H1 (cell line): ENCODE data around the gene JPT2. TPM values are rescaled to one million over a fixed set of nuclear protein-coding genes. Genes with fewer than 3 reads are reported as not detected.

ENCODE experiments used
- CTCF ChIA-PET: fragments of 300-600 bp; sonication (Branson Sonifier 250); formaldehyde crosslinking; loops from one replicate; lab custom pipeline; 2021; ENCODE audit not compliant: partially characterized antibody; lab: Charles Lee
- POLR2A ChIA-PET: fragments of 300-600 bp; sonication (Branson Sonifier 250); formaldehyde crosslinking; loops from one replicate; lab custom pipeline; 2021; ENCODE audit warnings: inconsistent platforms; ENCODE audit not compliant: partially characterized antibody; lab: Charles Lee
- DNase-seq, 2 experiments: peaks; one replicate each; pipeline versions ENCODE4 v3.0.0 to v3.0.0-alpha.2; 2010 to 2022; ENCODE audit warnings: low spot score in 2 of 2, low read depth in 1 of 2, mixed read lengths in 1 of 2
- FAIRE-seq: peaks from 2 replicates; lab custom pipeline; 2011; peaks lifted over from hg19 to GRCh38; lab: Jason Lieb, UNC
- H2AFZ ChIP-seq: 2 replicates; pipeline ENCODE4 v1.8.1; 2012; ENCODE audit warnings: low read length, inconsistent platforms
- H2AK5ac ChIP-seq: 2 replicates; pipeline ENCODE4 v1.6.1; 2013; ENCODE audit warnings: low read depth, low read length
- H2BK120ac ChIP-seq: replicated peaks from 2 replicates; pipeline ENCODE3; 2013; ENCODE audit warnings: low read depth, low read length, inconsistent platforms
- H2BK12ac ChIP-seq: 2 replicates; pipeline ENCODE4 v1.6.1; 2013; ENCODE audit warnings: low read depth, low read length
- H2BK15ac ChIP-seq: 2 replicates; pipeline ENCODE4 v1.6.1; 2013; ENCODE audit warnings: low read length
- H2BK20ac ChIP-seq: 2 replicates; pipeline ENCODE4 v1.6.1; 2013; ENCODE audit warnings: low read length
- H2BK5ac ChIP-seq: 2 replicates; pipeline ENCODE4 v1.6.1; 2013; ENCODE audit warnings: low read depth, low read length
- H3K14ac ChIP-seq: 2 replicates; pipeline ENCODE4 v1.6.1; 2013; ENCODE audit warnings: inconsistent platforms; ENCODE audit not compliant: insufficient read length
- H3K18ac ChIP-seq: 2 replicates; pipeline ENCODE4 v1.6.1; 2013; ENCODE audit warnings: low read length; ENCODE audit errors: extremely low read depth
- H3K23ac ChIP-seq: 2 replicates; pipeline ENCODE4 v1.6.1; 2013; ENCODE audit warnings: inconsistent platforms; ENCODE audit not compliant: insufficient read length
- H3K23me2 ChIP-seq: 2 replicates; pipeline ENCODE4 v1.6.1; 2013; ENCODE audit warnings: low read depth, low read length
- H3K27ac ChIP-seq: 2 replicates; pipeline ENCODE4 v1.6.1; 2011; ENCODE audit warnings: low read depth, low read length, inconsistent platforms
- H3K27me3 ChIP-seq, 4 experiments: replicated peaks in 1 of 4; 1 replicate in 1 of 4; 2 replicates in 3 of 4; pipeline versions ENCODE4 v1.6.1 to v1.8.1; 2011 to 2013; ENCODE audit warnings: low read length in 3 of 4, mild to moderate bottlenecking in 3 of 4, inconsistent platforms in 2 of 4, mixed read lengths in 2 of 4, moderate library complexity in 1 of 4; ENCODE audit not compliant: control insufficient read depth in 3 of 4, insufficient read depth in 3 of 4; ENCODE audit errors: extremely low read depth in 1 of 4
- H3K36me3 ChIP-seq, 4 experiments: 2 replicates each; pipeline versions ENCODE4 v1.6.1 to v1.8.1; 2011 to 2013; ENCODE audit warnings: mild to moderate bottlenecking in 4 of 4, low read length in 3 of 4, moderate library complexity in 2 of 4, control low read depth in 1 of 4, inconsistent platforms in 1 of 4; ENCODE audit not compliant: insufficient read depth in 4 of 4, control insufficient read depth in 2 of 4
- H3K4ac ChIP-seq: replicated peaks from 2 replicates; pipeline ENCODE3; 2013; ENCODE audit warnings: low read length, low read depth, mixed read lengths, inconsistent platforms; ENCODE audit not compliant: insufficient read length
- H3K4me1 ChIP-seq, 4 experiments: replicated peaks in 1 of 4; 1 replicate in 1 of 4; 2 replicates in 3 of 4; pipeline versions ENCODE4 v1.6.1 to v1.8.1; 2011 to 2013; ENCODE audit warnings: low read length in 3 of 4, inconsistent platforms in 2 of 4, mixed read lengths in 1 of 4; ENCODE audit not compliant: insufficient read depth in 4 of 4, control insufficient read depth in 3 of 4
- H3K4me2 ChIP-seq, 2 experiments: 2 replicates each; pipeline versions ENCODE4 v1.6.1 to v1.8.1; 2011 to 2013; ENCODE audit warnings: low read depth in 2 of 2, low read length in 2 of 2, control low read depth in 1 of 2, inconsistent platforms in 1 of 2, mild to moderate bottlenecking in 1 of 2; ENCODE audit not compliant: insufficient read depth in 1 of 2
- H3K4me3 ChIP-seq, 4 experiments: fragments of 200-600, 300-600 bp in 1 of 4; sonication (generic), shearing (Covaris generic), sonication (Bioruptor Twin) in 1 of 4; 2 replicates each; pipeline versions ENCODE4 v1.5.1 to v1.8.1; 2011 to 2016; ENCODE audit warnings: low read length in 4 of 4, low read depth in 3 of 4, control low read depth in 2 of 4, inconsistent platforms in 2 of 4, mild to moderate bottlenecking in 2 of 4, mixed read lengths in 1 of 4, moderate library complexity in 1 of 4; ENCODE audit not compliant: insufficient read depth in 2 of 4; ENCODE audit errors: extremely low read depth in 1 of 4
- H3K56ac ChIP-seq: replicated peaks from 2 replicates; pipeline ENCODE3; 2013; ENCODE audit warnings: low read depth, mild to moderate bottlenecking, mixed read lengths, low read length, inconsistent platforms; ENCODE audit not compliant: insufficient read length
- H3K79me1 ChIP-seq: 2 replicates; pipeline ENCODE4 v1.6.1; 2013; ENCODE audit warnings: low read depth, low read length, control low read depth
- H3K79me2 ChIP-seq, 2 experiments: 2 replicates each; pipeline versions ENCODE4 v1.6.1 to v1.8.1; 2012 to 2013; ENCODE audit warnings: low read length in 2 of 2, mild to moderate bottlenecking in 2 of 2, inconsistent platforms in 1 of 2; ENCODE audit not compliant: insufficient read depth in 2 of 2, control insufficient read depth in 1 of 2
- H3K9ac ChIP-seq, 4 experiments: replicated peaks in 1 of 4; 1 replicate in 1 of 4; 2 replicates in 3 of 4; pipeline versions ENCODE4 v1.6.1 to v1.8.1; 2011 to 2013; ENCODE audit warnings: low read depth in 3 of 4, low read length in 3 of 4, control low read depth in 2 of 4, mild to moderate bottlenecking in 2 of 4, moderate library complexity in 2 of 4, inconsistent platforms in 1 of 4; ENCODE audit errors: extremely low read depth in 1 of 4
- H3K9me3 ChIP-seq, 2 experiments: 2 replicates each; pipeline versions ENCODE4 v1.6.1 to v1.8.1; 2012 to 2013; ENCODE audit warnings: mild to moderate bottlenecking in 2 of 2, moderate library complexity in 2 of 2, control low read depth in 1 of 2, inconsistent platforms in 1 of 2, low read depth in 1 of 2, low read length in 1 of 2, mixed read lengths in 1 of 2; ENCODE audit not compliant: insufficient read depth in 2 of 2
- H4K20me1 ChIP-seq, 2 experiments: replicated peaks in 1 of 2; 2 replicates each; pipeline versions ENCODE3 to v1.8.1; 2011 to 2013; ENCODE audit warnings: inconsistent platforms in 2 of 2, low read length in 2 of 2, mild to moderate bottlenecking in 1 of 2; ENCODE audit not compliant: insufficient read depth in 2 of 2, control insufficient read depth in 1 of 2
- H4K5ac ChIP-seq: 2 replicates; pipeline ENCODE4 v1.6.1; 2013; ENCODE audit warnings: low read length, low read depth, mixed read lengths, inconsistent platforms; ENCODE audit not compliant: insufficient read length
- H4K8ac ChIP-seq: 2 replicates; pipeline ENCODE4 v1.8.0; 2013; ENCODE audit warnings: mild to moderate bottlenecking, moderate library complexity, low read length, inconsistent platforms; ENCODE audit not compliant: insufficient read depth; ENCODE audit errors: extremely low read depth
- H4K91ac ChIP-seq: replicated peaks from 2 replicates; pipeline ENCODE3; 2013; ENCODE audit warnings: low read length, mixed read lengths, inconsistent platforms; ENCODE audit not compliant: insufficient read length
- CHD2 ChIP-seq: IDR thresholded peaks from 2 replicates; pipeline ENCODE4 v1.6.1; 2012; ENCODE audit warnings: low read length, improper control_type of control experiment
- MAFK ChIP-seq: IDR thresholded peaks from 2 replicates; pipeline ENCODE4 v1.6.1; 2012; ENCODE audit warnings: low read depth, mild to moderate bottlenecking, improper control_type of control experiment, low read length
- RBBP5 ChIP-seq: IDR thresholded peaks from 2 replicates; pipeline ENCODE4 v1.7.1; 2012; ENCODE audit warnings: low read depth, mild to moderate bottlenecking, inconsistent platforms, low read length, moderate library complexity, borderline replicate concordance
- SP4 ChIP-seq: IDR thresholded peaks from 2 replicates; pipeline ENCODE4 v1.6.1; 2012; ENCODE audit warnings: low read length, inconsistent platforms
- YY1 ChIP-seq: IDR thresholded peaks from 2 replicates; pipeline ENCODE4 v1.6.1; 2011; ENCODE audit warnings: low read depth, mild to moderate bottlenecking, low read length
- whole genome bisulfite sequencing, 2 experiments: shearing (Covaris generic) in 1 of 2; methylation state at CpG; one replicate each; pipeline versions ENCODE4 v1.1.6 to v1.1.7; 2013 to 2015; ENCODE audit warnings: low lambda C conversion rate in 2 of 2, mixed read lengths in 2 of 2, inconsistent platforms in 1 of 2, low coverage in 1 of 2, missing lambda C conversion rate in 1 of 2; ENCODE audit not compliant: insufficient replicate concordance in 2 of 2, insufficient coverage in 1 of 2, insufficient read length in 1 of 2; ENCODE audit errors: extremely low coverage in 1 of 2, missing lambda C conversion rate in 1 of 2; 5-methylcytosine and 5-hydroxymethylcytosine counted together
- polyA plus RNA-seq, 7 experiments: library from polyadenylated mRNA; depleted of rRNA in 3 of 7; stranded (reverse) in 5 of 7; unstranded in 2 of 7; fragments of >200 nt in 5 of 7; fragments of 200-250 nt in 2 of 7; gene quantifications; 1 replicate in 5 of 7; 2 replicates in 1 of 7; 4 replicates in 1 of 7; pipeline versions ENCODE4 v1.2.1 to v1.2.3, GENCODE V29; 2011 to 2013; ENCODE audit warnings: missing spikeins in 2 of 7, mixed read lengths in 2 of 7
- total RNA-seq: library from RNA; stranded (reverse); fragmentation: NEBNext Ultra II Directional; extraction: Animal tissue kit (Norgen Biotek cat#: 25700); gene quantifications from 2 replicates; pipeline ENCODE4 v1.2.1, GENCODE V29; 2021
- TF ChIP-seq, protein P1 (sequence below): IDR thresholded peaks from 2 replicates; pipeline ENCODE4 v1.6.1; 2012; ENCODE audit warnings: inconsistent platforms

Gene JPT2
- total and polyA plus RNA-seq, 2 of the 8 experiments (the other 6 are each of a cell fraction or from before 2014, with no cell fraction given) = 67.6 to 197 TPM

DNA sequence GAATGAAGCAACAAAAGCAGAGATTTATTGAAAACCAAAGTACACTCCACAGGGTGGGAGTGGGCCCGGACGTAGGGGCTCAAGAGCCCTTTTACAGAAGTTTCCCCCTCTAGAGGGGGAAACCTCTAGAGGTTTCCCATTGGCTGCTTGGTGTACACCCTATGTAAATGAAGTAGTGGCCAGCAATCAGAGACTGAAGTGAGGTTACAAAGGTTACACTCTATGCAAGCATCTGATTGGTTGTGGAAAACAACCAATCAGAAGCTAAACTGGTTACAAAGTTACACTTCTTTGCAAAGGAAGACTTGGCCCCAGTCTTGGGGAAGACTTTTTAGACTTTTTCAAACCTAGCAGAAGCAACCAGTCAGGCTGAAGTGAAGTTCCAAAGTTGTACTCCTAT, 38.8 kb upstream of the JPT2 start:
- Histone ChIP-seq H3K27ac (no peak overlapping the region), H2BK20ac (no peak overlapping the region), H2BK12ac (no peak overlapping the region), H3K23me2 (no peaks in the 10 kb centered on the region), H4K8ac (no peak overlapping the region), H2BK5ac (no peak overlapping the region), H3K9me3 (no peaks in the 10 kb centered on the region), H3K9ac (no peak overlapping the region), H3K36me3 (peaks cover 19 to 51% (median 31%) of the 10 kb centered on the region in 4 experiments; a peak in 7 of 8 replicates), H3K4ac (no peak overlapping the region), H2AK5ac (no peak overlapping the region), H3K4me3 (no peak overlapping the region), H3K23ac (no peak overlapping the region), H3K27me3 (no peaks in the 10 kb centered on the region), H4K20me1 (peaks cover 21 to 24% of the 10 kb centered on the region in 2 experiments), H3K56ac (no peak overlapping the region), H3K79me1 (peaks cover 4% of the 10 kb centered on the region), H3K18ac (no peak overlapping the region), H2BK120ac (no peak overlapping the region), H3K14ac (no peak overlapping the region), H2AFZ (no peak overlapping the region), H3K4me2 (no peak overlapping the region), H3K4me1 (no peaks in the 10 kb centered on the region), H2BK15ac (no peak overlapping the region), H3K79me2 (peaks cover 0 to 10% of the 10 kb centered on the region in 2 experiments; a peak in 1 of 4 replicates), H4K91ac (no peak overlapping the region), H4K5ac (no peak overlapping the region)
- CTCF ChIA-PET = no interaction called here
- FAIRE-seq (no peak), DNase-seq (no peak)
- WGBS, 2 experiments = 80% methylated on average over 2 of the region's 2 CpGs; no CpG with 5 or more reads in 1 of the 2 experiments
- POLR2A ChIA-PET = no interaction called here
- no peak for TF ChIP-seq MAFK
- no peak for TF ChIP-seq YY1
- TF ChIP-seq CHD2 = no peak
- no peak for TF ChIP-seq RBBP5
- TF ChIP-seq, protein P1, sequence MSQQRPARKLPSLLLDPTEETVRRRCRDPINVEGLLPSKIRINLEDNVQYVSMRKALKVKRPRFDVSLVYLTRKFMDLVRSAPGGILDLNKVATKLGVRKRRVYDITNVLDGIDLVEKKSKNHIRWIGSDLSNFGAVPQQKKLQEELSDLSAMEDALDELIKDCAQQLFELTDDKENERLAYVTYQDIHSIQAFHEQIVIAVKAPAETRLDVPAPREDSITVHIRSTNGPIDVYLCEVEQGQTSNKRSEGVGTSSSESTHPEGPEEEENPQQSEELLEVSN = no peak
- TF ChIP-seq SP4 = no peak
